GM12873 (cell line): ENCODE data around the gene ATAD3A.

Experiments
- CTCF ChIP-seq: IDR thresholded peaks from 2 replicates; pipeline ENCODE4 v1.5.1; 2012; ENCODE audit warnings: low read depth, mild to moderate bottlenecking, moderate library complexity, low read length, control low read depth; ENCODE audit not compliant: insufficient read depth; ENCODE audit errors: missing control alignments

ATAD3A gene

GRCh38 chr1:1567152-1567875, 55.4 kb downstream of the ATAD3A start:
- no peak for TF ChIP-seq CTCF

GRCh38 chr1:1567891-1568291, 55.9 kb downstream of the ATAD3A start:
- no peak for TF ChIP-seq CTCF

- no peak for TF ChIP-seq CTCF
Observed at GRCh38 chr1:1569341-1569740, 57.4 kb downstream of the ATAD3A start.

- peak; percentile 12 for TF ChIP-seq CTCF
Observed at GRCh38 chr1:1573843-1574720, 62.1 kb downstream of the ATAD3A start.

GRCh38 chr1:1574721-1575537, 63.0 kb downstream of the ATAD3A start, which contains the start of gene SSU72:
Gene SSU72, minus strand, starts transcription at chr1:1574863. Its CDS starts 306 bp downstream, at chr1:1574557.
- no peak for TF ChIP-seq CTCF

- TF ChIP-seq CTCF: no peak
Observed at GRCh38 chr1:1577367-1578011, 65.5 kb downstream of the ATAD3A start.
